Measurements from ENCODE around the gene AAK1.

GRCh38 chr2:69559442-69560146 is 83.9 kb downstream of the AAK1 start:
- TF ChIP-seq CTCF (IDR thresholded peaks at IDR 0.05) (peak; percentile 40 to 67 (median 61)), POLR2AphosphoS5 (IDR thresholded peaks at IDR 0.05) (no peak)

Measured in breast epithelium (tissue), 3 donors.